Measurements from ENCODE around the gene PMIS2.

The PMIS2 gene

DNA sequence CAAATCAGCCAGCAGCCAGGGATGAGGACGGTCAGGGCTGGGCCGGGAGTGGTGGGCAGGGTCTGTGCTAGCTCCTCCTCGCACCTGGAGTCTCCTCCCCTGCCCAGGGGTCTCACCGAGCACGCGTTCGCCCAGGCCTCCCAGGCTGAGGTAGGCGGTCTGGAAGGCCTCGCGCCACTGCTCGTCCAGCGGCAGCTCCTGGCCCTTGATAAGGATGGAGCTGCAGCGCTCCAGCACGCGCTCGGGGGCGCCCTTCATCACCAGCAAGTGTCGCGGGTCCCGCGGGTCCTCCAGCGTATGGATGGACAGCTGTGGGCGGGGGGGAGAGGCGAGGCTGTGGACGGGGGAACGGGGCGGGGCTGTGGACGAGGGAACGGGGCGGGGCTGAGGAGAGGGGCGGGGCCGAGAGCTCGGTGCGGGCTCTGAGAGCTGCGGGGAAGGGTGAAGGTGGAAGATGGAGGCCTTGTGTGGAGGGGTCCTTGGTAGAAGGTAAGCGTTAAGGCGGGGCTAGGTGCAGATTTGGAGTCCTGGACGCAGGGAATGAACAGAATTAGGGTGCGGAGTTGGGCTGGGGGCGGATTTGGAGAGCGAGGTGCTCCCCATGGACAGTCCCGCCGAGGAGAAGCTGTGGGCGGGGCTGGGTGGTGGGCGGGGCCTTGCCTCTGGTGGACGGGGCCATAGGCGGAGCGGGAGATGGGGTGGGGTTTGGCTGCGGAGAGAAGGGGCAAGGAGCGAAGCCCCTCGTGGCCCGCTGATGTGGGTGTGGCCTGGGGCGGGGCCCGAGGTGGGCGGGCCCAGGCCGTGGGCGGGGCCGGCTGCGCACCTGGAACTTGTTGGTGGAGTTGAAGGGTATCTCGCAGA is 28.2 kb upstream of the PMIS2 start:
- TF ChIP-seq CTCF (IDR thresholded peaks at IDR 0.05; ENCODE audit: low read depth, low read length) = no peak
- no peak overlapping the region for H3K4me3 ChIP-seq (ENCODE audit: low read depth, low read length)

- TF ChIP-seq CTCF (IDR thresholded peaks at IDR 0.05; ENCODE audit: low read depth, low read length) = no peak
- H3K4me3 ChIP-seq (ENCODE audit: low read depth, low read length) = no peak overlapping the region
These were observed 27.3 kb upstream of the PMIS2 start for GRCh38 chr19:35558400-35559280.

GRCh38 chr19:35559281-35559659 is 26.7 kb upstream of the PMIS2 start:
- H3K4me3 ChIP-seq (ENCODE audit: low read depth, low read length) = no peak overlapping the region
- TF ChIP-seq CTCF (IDR thresholded peaks at IDR 0.05; ENCODE audit: low read depth, low read length) = no peak

DNA sequence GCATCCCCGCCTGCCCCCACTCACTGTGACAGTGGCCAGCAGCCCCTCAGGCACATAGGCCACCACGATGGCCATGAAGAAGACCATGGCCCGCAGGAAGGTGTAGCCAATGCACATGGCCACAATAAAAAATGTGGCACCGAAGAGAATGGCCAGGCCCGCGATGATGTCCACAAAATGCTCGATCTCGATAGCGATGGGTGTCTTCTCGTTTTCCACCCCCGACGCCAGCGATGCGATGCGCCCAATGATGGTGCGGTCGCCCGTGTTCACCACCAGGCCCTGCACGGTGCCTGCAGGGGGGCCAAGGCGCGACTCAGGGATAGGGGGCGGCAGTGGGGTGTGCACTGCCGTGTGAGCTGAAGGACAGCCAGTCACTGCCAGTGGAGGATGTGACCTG is 26.2 kb upstream of the PMIS2 start:
- no peak for TF ChIP-seq CTCF (IDR thresholded peaks at IDR 0.05; ENCODE audit: low read depth, low read length)
- H3K4me3 ChIP-seq (ENCODE audit: low read depth, low read length) = no peak overlapping the region

DNA sequence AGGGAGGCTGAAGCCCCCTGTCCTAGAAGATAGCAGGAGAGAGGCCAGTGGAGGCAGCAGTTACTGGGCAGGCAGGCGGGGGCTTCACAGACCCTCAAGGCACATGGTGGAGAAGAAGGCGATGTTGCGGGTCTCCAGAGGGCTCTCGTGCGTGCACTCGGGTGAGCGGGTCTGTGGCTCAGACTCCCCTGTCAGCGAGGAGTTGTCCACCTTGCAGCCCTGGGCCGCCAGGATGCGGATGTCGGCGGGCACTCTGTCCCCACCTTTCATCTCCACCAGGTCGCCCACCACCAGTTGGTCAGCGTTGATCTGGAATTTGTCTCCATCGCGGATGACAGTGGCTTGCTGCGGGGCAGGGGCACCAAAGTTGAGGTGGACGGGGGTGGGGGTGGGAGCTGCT is 25.7 kb upstream of the PMIS2 start:
- TF ChIP-seq CTCF (IDR thresholded peaks at IDR 0.05; ENCODE audit: low read depth, low read length) = no peak
- H3K4me3 ChIP-seq (ENCODE audit: low read depth, low read length) = no peak overlapping the region

DNA sequence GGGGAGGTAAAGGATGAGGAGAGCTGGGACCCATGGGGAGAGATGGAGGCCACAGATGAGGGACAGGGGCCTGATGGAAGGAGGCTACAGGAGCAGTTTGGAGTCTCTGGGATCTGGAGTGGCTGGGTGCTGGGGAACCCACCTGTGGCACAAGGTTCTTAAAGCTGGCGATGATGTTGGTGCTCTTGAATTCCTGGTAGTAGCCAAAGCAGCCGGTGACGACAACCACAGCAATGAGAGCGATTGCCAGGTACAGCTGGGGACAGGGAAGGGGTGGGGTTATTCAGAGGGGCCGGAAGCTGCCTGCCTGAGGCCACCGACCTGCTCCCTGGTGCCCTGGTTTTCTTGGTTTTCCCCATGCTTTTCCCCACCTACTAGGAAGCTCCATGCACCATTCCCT is 25.3 kb upstream of the PMIS2 start:
- no peak for TF ChIP-seq CTCF (IDR thresholded peaks at IDR 0.05; ENCODE audit: low read depth, low read length)
- H3K4me3 ChIP-seq (ENCODE audit: low read depth, low read length) = no peak overlapping the region

- TF ChIP-seq CTCF (IDR thresholded peaks at IDR 0.05; ENCODE audit: low read depth, low read length) = no peak
- no peak overlapping the region for H3K4me3 ChIP-seq (ENCODE audit: low read depth, low read length)
These were observed 24.5 kb upstream of the PMIS2 start for GRCh38 chr19:35561436-35561835.

Measured in WI38 (cell line).